ENCODE data around the gene MEG3. TPM values are rescaled to one million over a fixed set of nuclear protein-coding genes. Genes with fewer than 3 reads are reported as not detected.

The MEG3 gene
- total and polyA plus RNA-seq, 2 of the 8 experiments (the other 6 are each of a cell fraction or from before 2014, with no cell fraction given), result 0.17 to 1.1 TPM

GRCh38 chr14:100891501-100892445 lies 65.9 kb downstream of the MEG3 start (continued):
- TF ChIP-seq CHD7 (IDR thresholded peaks at IDR 0.05; ENCODE audit: insufficient replicate concordance, low read length) (no peak), POLR2A (IDR thresholded peaks at IDR 0.05; ENCODE audit: control extremely low read depth in 1 of 2, low read depth in 2 of 2, low read length in 2 of 2) (no peak), RNF2 (IDR thresholded peaks at IDR 0.05; ENCODE audit: borderline replicate concordance, low read depth, low read length, missing control alignments, poor library complexity, severe bottlenecking) (no peak), CHD1 (IDR thresholded peaks at IDR 0.05; ENCODE audit: low read depth, low read length) (no peak), ATF2 (IDR thresholded peaks at IDR 0.05; ENCODE audit: low read length) (no peak), SIX5 (IDR thresholded peaks at IDR 0.05; ENCODE audit: low read depth, low read length) (no peak), EP300 (IDR thresholded peaks at IDR 0.05; ENCODE audit: borderline replicate concordance in 1 of 2, low read depth in 2 of 2, low read length in 2 of 2) (no peak)

Data from H1 (cell line).